Bronchial epithelial cell (primary cell): Measurements from ENCODE around the gene FRA10AC1. TPM values are rescaled to one million over a fixed set of nuclear protein-coding genes. Genes with fewer than 3 reads are reported as not detected.

Experiments
- DNase-seq: peaks from one replicate; pipeline ENCODE4 v3.0.0-alpha.2; 2010; ENCODE audit warnings: low read depth
- FAIRE-seq: peaks from 2 replicates; lab custom pipeline; 2011; peaks lifted over from hg19 to GRCh38; lab: Jason Lieb, UNC
- H3K27me3 ChIP-seq: 2 replicates; pipeline ENCODE4 v1.5.1; 2011; ENCODE audit warnings: low read length; ENCODE audit not compliant: control insufficient read depth, insufficient read depth
- H3K36me3 ChIP-seq: 2 replicates; pipeline ENCODE4 v1.5.1; 2011; ENCODE audit warnings: low read length; ENCODE audit not compliant: control insufficient read depth, insufficient read depth
- H3K4me3 ChIP-seq: 2 replicates; pipeline ENCODE4 v1.5.1; 2011; ENCODE audit warnings: mild to moderate bottlenecking, low read depth, low read length, control low read depth
- total RNA-seq: library from RNA; depleted of rRNA; stranded (reverse); fragments of >200 nt; gene quantifications from 2 replicates; pipeline ENCODE4 v1.2.1, GENCODE V29; 2014
- TF ChIP-seq, protein P1 (sequence below): IDR thresholded peaks from 2 replicates; pipeline ENCODE4 v1.5.1; 2011; ENCODE audit warnings: mild to moderate bottlenecking, moderate library complexity, low read length, control low read depth, inconsistent platforms; ENCODE audit not compliant: insufficient read depth, severe bottlenecking

Gene FRA10AC1
- total RNA-seq, 1 donor from 2014 or later, result 4.7 TPM

DNA sequence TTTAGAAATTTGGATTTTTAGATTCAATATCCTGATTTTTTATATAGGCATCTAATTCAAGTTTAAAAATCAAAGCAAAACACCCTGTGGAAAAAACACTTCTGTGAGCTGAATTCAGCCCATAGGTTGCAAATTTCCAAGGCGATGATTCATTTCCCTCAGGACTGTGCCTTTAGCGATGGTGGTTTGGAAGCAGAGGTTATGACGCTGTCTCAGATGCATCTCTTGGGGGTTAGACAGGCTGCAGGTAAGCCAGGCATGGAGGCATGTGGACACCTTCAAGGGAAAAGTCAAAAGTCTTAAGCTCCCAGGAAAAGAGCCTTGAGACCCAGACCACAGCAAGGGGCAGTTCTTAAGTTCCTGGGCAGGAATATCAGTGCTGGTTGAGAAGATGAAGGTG lies 9.5 kb upstream of the FRA10AC1 start:
- Histone ChIP-seq H3K36me3 (no peaks in the 10 kb centered on the region), H3K4me3 (no peak overlapping the region), H3K27me3 (no peaks in the 10 kb centered on the region)
- TF ChIP-seq, protein P1, sequence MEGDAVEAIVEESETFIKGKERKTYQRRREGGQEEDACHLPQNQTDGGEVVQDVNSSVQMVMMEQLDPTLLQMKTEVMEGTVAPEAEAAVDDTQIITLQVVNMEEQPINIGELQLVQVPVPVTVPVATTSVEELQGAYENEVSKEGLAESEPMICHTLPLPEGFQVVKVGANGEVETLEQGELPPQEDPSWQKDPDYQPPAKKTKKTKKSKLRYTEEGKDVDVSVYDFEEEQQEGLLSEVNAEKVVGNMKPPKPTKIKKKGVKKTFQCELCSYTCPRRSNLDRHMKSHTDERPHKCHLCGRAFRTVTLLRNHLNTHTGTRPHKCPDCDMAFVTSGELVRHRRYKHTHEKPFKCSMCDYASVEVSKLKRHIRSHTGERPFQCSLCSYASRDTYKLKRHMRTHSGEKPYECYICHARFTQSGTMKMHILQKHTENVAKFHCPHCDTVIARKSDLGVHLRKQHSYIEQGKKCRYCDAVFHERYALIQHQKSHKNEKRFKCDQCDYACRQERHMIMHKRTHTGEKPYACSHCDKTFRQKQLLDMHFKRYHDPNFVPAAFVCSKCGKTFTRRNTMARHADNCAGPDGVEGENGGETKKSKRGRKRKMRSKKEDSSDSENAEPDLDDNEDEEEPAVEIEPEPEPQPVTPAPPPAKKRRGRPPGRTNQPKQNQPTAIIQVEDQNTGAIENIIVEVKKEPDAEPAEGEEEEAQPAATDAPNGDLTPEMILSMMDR, result no peak
- FAIRE-seq (no peak), DNase-seq (peak; percentile 16)

DNA sequence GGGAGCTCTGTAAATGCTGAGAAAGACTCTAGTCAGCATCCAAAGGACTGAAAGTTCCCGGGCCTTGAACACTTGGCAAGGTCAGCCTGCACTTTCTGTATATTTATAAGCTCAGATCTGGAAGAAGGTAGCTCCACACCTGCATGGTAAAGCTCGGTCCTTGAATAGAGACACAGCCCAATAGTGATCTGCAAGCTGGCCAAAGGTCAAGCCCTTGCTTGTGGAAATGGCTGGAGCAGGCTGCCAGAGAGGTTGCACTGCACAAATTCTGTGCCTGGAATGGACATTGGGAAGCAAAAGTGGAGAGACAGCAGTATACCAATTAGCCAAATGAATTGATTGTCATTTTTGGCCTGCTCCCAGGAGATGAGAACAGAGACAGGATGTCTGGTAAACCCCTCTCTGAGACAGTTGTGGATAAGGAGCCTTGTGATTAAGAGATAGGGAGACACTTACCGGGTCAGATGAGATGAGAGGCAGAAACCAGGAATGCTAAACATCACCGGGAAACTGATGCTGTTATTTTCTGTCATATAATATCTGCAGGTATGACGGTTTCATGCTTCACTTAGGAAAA lies 8.0 kb upstream of the FRA10AC1 start:
- TF ChIP-seq, protein P1, result no peak
- H3K4me3 ChIP-seq, result no peak overlapping the region
- no peak for DNase-seq
- no peaks in the 10 kb centered on the region for H3K27me3 ChIP-seq
- H3K36me3 ChIP-seq, result no peaks in the 10 kb centered on the region
- FAIRE-seq, result no peak

DNA sequence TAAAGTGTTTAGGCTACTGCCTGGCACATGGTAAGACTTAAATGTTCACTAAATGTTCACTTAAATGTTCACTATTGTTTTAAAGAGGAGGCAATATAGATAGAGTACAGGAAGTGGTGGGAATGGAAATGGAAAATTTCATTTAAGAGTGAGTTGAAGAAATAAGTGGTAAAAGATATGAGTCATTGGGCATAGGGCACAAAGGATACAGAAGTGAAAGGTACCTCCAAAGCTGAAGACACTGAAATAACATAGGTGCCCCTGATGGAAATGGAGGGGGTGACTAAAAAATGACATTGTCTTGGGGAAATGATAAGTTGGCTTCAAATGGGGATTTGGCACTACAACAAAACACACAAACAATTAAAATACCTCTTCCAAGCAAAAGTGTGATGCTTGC lies 5.2 kb upstream of the FRA10AC1 start:
- FAIRE-seq, result no peak
- H3K36me3 ChIP-seq, result no peaks in the 10 kb centered on the region

DNA sequence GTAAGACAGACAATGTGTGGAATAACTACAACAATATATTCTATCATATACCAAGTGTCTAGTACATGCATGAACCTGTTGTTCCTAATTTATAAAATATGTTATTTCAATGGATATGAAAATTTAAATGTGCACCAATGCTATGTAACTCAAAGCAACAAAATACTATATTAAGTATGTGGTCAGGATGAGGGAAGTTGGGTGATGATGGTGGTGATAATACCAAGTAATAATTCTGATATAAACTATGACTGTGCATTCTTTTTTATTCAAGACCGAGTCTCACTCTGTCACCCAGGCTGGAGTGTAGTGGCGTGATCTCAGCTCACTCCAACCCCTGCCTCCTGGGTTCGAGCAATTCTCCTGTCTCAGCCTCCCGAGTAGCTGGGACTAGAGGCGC lies 2.1 kb upstream of the FRA10AC1 start:
- DNase-seq (no peak), FAIRE-seq (no peak)
- Histone ChIP-seq H3K36me3 (no peaks in the 10 kb centered on the region), H3K4me3 (no peak overlapping the region), H3K27me3 (no peaks in the 10 kb centered on the region)
- TF ChIP-seq, protein P1, result no peak

More for the DNA sequence above, 5.2 kb upstream of the FRA10AC1 start:
- DNase-seq, result no peak
- TF ChIP-seq, protein P1, result no peak
- Histone ChIP-seq H3K4me3 (no peak overlapping the region), H3K27me3 (no peaks in the 10 kb centered on the region)

DNA sequence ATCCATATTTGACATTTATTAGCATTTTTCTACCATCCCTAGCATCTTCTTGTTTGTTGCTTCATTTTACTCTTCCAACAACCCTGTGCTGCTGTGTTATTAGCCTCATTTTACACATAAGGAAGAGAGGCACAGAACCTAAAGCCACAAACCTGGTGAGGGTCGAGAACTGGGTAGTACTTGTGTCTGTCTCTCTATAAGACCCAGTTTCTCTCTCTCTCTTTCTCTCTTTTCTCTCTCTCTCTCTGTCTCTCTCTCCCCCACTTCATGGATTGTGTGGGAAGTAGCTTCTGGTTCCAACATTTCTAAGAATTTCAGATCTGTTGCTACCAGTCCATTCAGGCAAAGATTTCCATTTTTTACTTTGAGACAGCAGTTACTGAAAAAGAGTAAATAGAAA lies 1.4 kb upstream of the FRA10AC1 start:
- H3K27me3 ChIP-seq, result no peaks in the 10 kb centered on the region
- no peak for DNase-seq
- no peak overlapping the region for H3K4me3 ChIP-seq
- no peak for FAIRE-seq
- peaks cover 2% of the 10 kb centered on the region for H3K36me3 ChIP-seq
- TF ChIP-seq, protein P1, result no peak

DNA sequence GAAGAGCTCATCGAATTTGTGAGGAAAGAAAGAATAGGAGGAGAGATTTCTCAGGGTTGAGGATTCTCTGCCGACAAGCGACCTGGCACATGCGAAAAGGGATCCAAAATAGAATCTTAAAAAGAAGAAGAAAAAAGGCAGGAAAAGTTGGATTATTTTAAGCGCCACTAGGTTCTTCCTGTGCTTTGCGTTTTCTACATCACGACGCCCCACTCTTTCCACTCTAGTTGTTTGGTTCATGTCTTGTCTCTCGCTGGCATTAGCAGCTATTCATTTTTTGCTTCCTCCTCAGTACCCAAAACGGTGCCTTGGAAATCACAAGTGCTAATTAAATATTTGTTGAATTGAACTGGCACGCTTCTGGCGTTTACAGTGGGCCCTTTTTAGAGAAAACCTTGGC lies 674 bp upstream of the FRA10AC1 start:
- Histone ChIP-seq H3K36me3 (peaks cover 2% of the 10 kb centered on the region), H3K27me3 (no peaks in the 10 kb centered on the region), H3K4me3 (peak overlapping the region; percentile 73)
- TF ChIP-seq, protein P1, result no peak
- DNase-seq (peak; percentile 5), FAIRE-seq (no peak)
